Tibial nerve (tissue), 4 donors: ENCODE measurements around the gene FAM227A.

Source experiments
- CTCF ChIP-seq, 5 experiments: fragments of 200-600 bp in 3 of 5; fragments of 450-650 bp in 2 of 5; sonication (generic) in 3 of 5; IDR thresholded peaks; one replicate each; pipeline ENCODE4 v1.5.1; 2016 to 2019; ENCODE audit warnings: antibody characterized with exemption in 5 of 5, mild to moderate bottlenecking in 3 of 5, moderate library complexity in 2 of 5
- EP300 ChIP-seq, 2 donors: sonication (generic); formaldehyde crosslinking; IDR thresholded peaks; one replicate each; pipeline ENCODE4 v1.6.1; 2017; ENCODE audit warnings: antibody characterized with exemption in 2 of 2, mild to moderate bottlenecking in 1 of 2
- POLR2A ChIP-seq, 2 donors: fragments of 450-650 bp; IDR thresholded peaks; one replicate each; pipeline ENCODE4 v1.6.1; 2017; ENCODE audit warnings: antibody characterized with exemption in 2 of 2, mild to moderate bottlenecking in 2 of 2, moderate library complexity in 2 of 2

GRCh38 chr22:38631724-38632123 is 24.5 kb downstream of the FAM227A start:
- TF ChIP-seq CTCF (IDR thresholded peaks at IDR 0.05), result no peak
- TF ChIP-seq EP300 (IDR thresholded peaks at IDR 0.05), result no peak
- no peak for TF ChIP-seq POLR2A (IDR thresholded peaks at IDR 0.05)
